ENCODE measurements around the gene YTHDC1. TPM values are rescaled to one million over a fixed set of nuclear protein-coding genes. Genes with fewer than 3 reads are reported as not detected.

YTHDC1 gene
- 110 TPM for total RNA-seq (ENCODE audit: unreplicated experiment)
- long read RNA-seq, full-length matches to known transcripts = 2 of 11 reads
- long read RNA-seq, partial matches to known transcripts = 7 of 11 reads
- long read RNA-seq, other reads (novel, unspliced or antisense) = 2 of 11 reads

DNA sequence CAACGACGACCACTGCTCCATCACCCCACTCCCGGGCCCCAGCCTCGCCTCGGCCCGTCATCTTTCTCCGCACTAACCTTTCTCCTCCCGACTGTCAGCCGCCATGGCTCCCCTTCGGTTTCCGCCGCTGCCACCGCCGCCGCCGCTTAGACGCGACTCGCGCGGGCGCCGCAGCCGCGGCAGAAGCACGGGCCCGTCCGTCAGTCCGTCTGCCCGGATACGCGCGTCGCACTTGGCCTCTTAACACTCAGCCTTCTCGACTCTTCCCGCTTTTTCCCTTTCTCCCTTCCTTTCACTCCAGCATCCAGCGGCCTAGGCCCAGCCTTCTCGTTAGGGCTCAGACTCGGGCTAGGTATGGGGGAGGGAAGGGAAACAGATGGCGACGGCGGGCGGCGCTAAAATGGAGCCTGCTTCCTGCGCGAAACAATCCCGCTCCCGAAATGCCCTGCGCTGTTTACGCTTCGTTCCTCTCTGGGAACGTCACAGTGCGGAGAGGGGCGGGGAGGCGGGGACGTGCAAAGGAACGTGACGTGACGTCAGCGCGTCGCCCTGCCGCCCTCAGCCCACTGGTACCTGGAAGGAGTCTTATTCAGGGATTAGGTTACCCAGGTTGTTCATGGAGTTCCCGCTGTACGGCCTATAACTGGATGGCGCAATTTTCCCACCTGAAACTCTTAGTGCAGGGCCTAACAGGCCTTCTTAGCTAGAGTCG, at the start of gene YTHDC1:
TSS of gene YTHDC1 (minus strand) at position 442 of the 712 bp plus-strand sequence. CDS start at position 105, 337 bp downstream.
- Mint-ChIP-seq H3K27me3 (ENCODE audit: unreplicated experiment) (peaks cover 15% of the 10 kb centered on the region), H3K4me3 (ENCODE audit: unreplicated experiment) (peak within 1 kb of the TSS; percentile 99), H3K9me3 (ENCODE audit: unreplicated experiment) (no peaks in the 10 kb centered on the region), H3K27ac (ENCODE audit: unreplicated experiment) (peak within 1 kb of the TSS; percentile 100), H3K36me3 (ENCODE audit: low read depth, unreplicated experiment) (peaks cover 6% of the 10 kb centered on the region), H3K4me1 (ENCODE audit: unreplicated experiment) (peaks cover 19% of the 10 kb centered on the region)
- TF ChIP-seq, protein P1, sequence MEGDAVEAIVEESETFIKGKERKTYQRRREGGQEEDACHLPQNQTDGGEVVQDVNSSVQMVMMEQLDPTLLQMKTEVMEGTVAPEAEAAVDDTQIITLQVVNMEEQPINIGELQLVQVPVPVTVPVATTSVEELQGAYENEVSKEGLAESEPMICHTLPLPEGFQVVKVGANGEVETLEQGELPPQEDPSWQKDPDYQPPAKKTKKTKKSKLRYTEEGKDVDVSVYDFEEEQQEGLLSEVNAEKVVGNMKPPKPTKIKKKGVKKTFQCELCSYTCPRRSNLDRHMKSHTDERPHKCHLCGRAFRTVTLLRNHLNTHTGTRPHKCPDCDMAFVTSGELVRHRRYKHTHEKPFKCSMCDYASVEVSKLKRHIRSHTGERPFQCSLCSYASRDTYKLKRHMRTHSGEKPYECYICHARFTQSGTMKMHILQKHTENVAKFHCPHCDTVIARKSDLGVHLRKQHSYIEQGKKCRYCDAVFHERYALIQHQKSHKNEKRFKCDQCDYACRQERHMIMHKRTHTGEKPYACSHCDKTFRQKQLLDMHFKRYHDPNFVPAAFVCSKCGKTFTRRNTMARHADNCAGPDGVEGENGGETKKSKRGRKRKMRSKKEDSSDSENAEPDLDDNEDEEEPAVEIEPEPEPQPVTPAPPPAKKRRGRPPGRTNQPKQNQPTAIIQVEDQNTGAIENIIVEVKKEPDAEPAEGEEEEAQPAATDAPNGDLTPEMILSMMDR (IDR thresholded peaks at IDR 0.05; ENCODE audit: unreplicated experiment) = no peak
- peak; percentile 92 for DNase-seq (ENCODE audit: low spot score)

DNA sequence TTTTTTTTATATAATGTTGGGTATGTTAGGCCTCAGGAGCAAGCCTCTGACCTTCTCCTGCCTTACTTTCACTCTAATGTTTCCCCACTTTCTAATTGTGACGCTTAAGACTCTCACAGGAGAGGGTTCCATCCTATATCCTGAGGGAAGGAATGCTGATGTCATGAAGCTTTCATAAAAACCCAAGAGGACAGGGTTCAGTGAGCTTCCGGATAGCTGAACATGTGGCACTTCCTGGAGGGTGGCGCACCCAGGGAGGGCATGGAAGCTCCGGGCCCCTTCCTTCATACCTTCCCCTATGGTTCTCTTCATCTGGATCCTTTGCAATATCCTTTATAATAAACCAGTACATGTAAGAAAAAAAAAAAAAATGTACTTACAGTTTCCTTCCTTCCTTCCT, 49.4 kb upstream of the YTHDC1 start:
- H3K27me3 Mint-ChIP-seq (ENCODE audit: unreplicated experiment) = peaks cover 2% of the 10 kb centered on the region
- TF ChIP-seq, protein P1 (IDR thresholded peaks at IDR 0.05; ENCODE audit: unreplicated experiment) = no peak
- no peak overlapping the region for H3K4me3 Mint-ChIP-seq (ENCODE audit: unreplicated experiment)
- no peaks in the 10 kb centered on the region for H3K4me1 Mint-ChIP-seq (ENCODE audit: unreplicated experiment)
- H3K9me3 Mint-ChIP-seq (ENCODE audit: unreplicated experiment) = no peaks in the 10 kb centered on the region
- no peaks in the 10 kb centered on the region for H3K36me3 Mint-ChIP-seq (ENCODE audit: low read depth, unreplicated experiment)
- DNase-seq (ENCODE audit: low spot score) = no peak
- H3K27ac Mint-ChIP-seq (ENCODE audit: unreplicated experiment) = no peak overlapping the region

DNA sequence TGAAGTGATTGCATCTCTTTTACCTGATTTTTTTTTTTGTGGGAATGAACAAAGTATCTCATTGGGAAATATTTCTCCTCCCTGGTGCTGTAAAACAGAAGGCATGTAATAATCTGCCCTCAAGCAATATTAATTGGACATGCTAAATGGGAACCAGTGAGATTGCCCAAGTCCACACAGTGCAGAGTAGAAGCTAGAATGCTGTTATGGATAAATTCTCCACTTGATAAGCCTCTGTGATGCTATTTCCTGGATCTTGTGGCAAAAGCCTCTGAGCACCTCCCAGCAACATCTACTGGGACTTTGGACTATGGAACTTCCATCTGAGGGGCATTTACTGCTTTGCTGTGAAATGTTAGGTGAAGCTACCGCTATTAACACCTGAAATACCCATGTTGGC, 46.9 kb upstream of the YTHDC1 start:
- no peaks in the 10 kb centered on the region for H3K36me3 Mint-ChIP-seq (ENCODE audit: low read depth, unreplicated experiment)
- TF ChIP-seq, protein P1 (IDR thresholded peaks at IDR 0.05; ENCODE audit: unreplicated experiment) = no peak
- no peak overlapping the region for H3K4me3 Mint-ChIP-seq (ENCODE audit: unreplicated experiment)
- H3K9me3 Mint-ChIP-seq (ENCODE audit: unreplicated experiment) = no peaks in the 10 kb centered on the region
- H3K4me1 Mint-ChIP-seq (ENCODE audit: unreplicated experiment) = no peaks in the 10 kb centered on the region
- H3K27me3 Mint-ChIP-seq (ENCODE audit: unreplicated experiment) = peaks cover 2% of the 10 kb centered on the region
- no peak overlapping the region for H3K27ac Mint-ChIP-seq (ENCODE audit: unreplicated experiment)
- DNase-seq (ENCODE audit: low spot score) = no peak

DNA sequence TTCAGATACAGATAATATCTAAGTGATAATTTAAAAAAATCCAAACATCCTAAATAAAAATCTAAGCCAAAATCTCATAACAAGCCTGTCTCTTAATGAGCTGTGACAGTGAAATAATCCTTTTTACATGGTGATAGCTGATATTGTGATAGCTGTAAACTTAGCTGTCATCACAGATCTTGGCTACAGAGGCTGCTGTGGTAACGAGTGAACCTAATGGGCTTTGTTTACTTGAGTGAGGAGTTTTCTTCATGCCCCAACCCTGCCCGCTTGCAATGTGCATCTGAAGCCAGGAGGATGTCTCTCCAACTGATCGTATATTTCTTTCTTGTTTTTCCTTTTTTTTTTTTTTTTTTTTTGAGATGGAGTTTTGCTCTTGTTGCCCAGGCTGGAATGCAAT, 41.5 kb upstream of the YTHDC1 start:
- Mint-ChIP-seq H3K27ac (ENCODE audit: unreplicated experiment) (no peak overlapping the region), H3K4me3 (ENCODE audit: unreplicated experiment) (no peak overlapping the region), H3K27me3 (ENCODE audit: unreplicated experiment) (peaks cover 3% of the 10 kb centered on the region), H3K4me1 (ENCODE audit: unreplicated experiment) (no peaks in the 10 kb centered on the region), H3K36me3 (ENCODE audit: low read depth, unreplicated experiment) (no peaks in the 10 kb centered on the region), H3K9me3 (ENCODE audit: unreplicated experiment) (no peaks in the 10 kb centered on the region)
- no peak for DNase-seq (ENCODE audit: low spot score)
- TF ChIP-seq, protein P1 (IDR thresholded peaks at IDR 0.05; ENCODE audit: unreplicated experiment) = no peak

Measured in endothelial cell (in vitro differentiated cells).